ENCODE measurements around the gene FSHR. TPM values are rescaled to one million over a fixed set of nuclear protein-coding genes. Genes with fewer than 3 reads are reported as not detected.

The FSHR gene
- total and polyA plus RNA-seq, 2 of the 8 experiments (the other 6 are each of a cell fraction or from before 2014, with no cell fraction given), result not detected

GRCh38 chr2:48968011-48968410 is 186.3 kb downstream of the FSHR start:
- ChIA-PET POLR2A (ENCODE audit: partially characterized antibody) (no interaction called here), CTCF (ENCODE audit: partially characterized antibody) (interaction anchor here (0.5 to 1.0 kb wide), 3 partner anchors 22 to 379 kb away, joined by 3 read pairs; no protein-coding TSS in a partner anchor)
- Histone ChIP-seq H3K27me3 (replicated peaks in 1 of 4; ENCODE audit: control insufficient read depth in 3 of 4, extremely low read depth in 1 of 4, insufficient read depth in 3 of 4, low read length in 3 of 4) (no peaks in the 10 kb centered on the region), H2AFZ (ENCODE audit: low read length) (no peak overlapping the region), H2AK5ac (ENCODE audit: low read depth, low read length) (no peak overlapping the region), H3K56ac (replicated peaks; ENCODE audit: insufficient read length, low read depth, low read length) (no peak overlapping the region), H4K5ac (ENCODE audit: insufficient read length, low read depth, low read length) (no peak overlapping the region), H3K79me2 (ENCODE audit: control insufficient read depth in 1 of 2, insufficient read depth in 2 of 2, low read length in 2 of 2) (no peaks in the 10 kb centered on the region), H2BK12ac (ENCODE audit: low read depth, low read length) (no peak overlapping the region), H3K79me1 (ENCODE audit: low read depth, low read length) (no peaks in the 10 kb centered on the region), H3K4ac (replicated peaks; ENCODE audit: insufficient read length, low read depth, low read length) (no peak overlapping the region), H3K4me1 (replicated peaks in 1 of 4; ENCODE audit: control insufficient read depth in 3 of 4, insufficient read depth in 4 of 4, low read length in 3 of 4) (peaks cover 0 to 4% (median 0%) of the 10 kb centered on the region in 4 experiments; a peak in 1 of 7 replicates), H3K18ac (ENCODE audit: extremely low read depth, low read length) (no peak overlapping the region), H3K4me3 (ENCODE audit: extremely low read depth in 1 of 4, insufficient read depth in 2 of 4, low read depth in 3 of 4, low read length in 4 of 4) (no peak overlapping the region), H3K14ac (ENCODE audit: insufficient read length) (no peak overlapping the region), H2BK20ac (ENCODE audit: low read length) (no peak overlapping the region), H3K23ac (ENCODE audit: insufficient read length) (no peak overlapping the region), H4K8ac (ENCODE audit: extremely low read depth, insufficient read depth, low read length) (no peak overlapping the region), H3K27ac (ENCODE audit: low read depth, low read length) (no peak overlapping the region), H2BK15ac (ENCODE audit: low read length) (no peak overlapping the region), H2BK5ac (ENCODE audit: low read depth, low read length) (no peak overlapping the region), H3K23me2 (ENCODE audit: low read depth, low read length) (no peaks in the 10 kb centered on the region), H3K9me3 (ENCODE audit: insufficient read depth in 2 of 2, low read depth in 1 of 2, low read length in 1 of 2) (no peaks in the 10 kb centered on the region), H4K91ac (replicated peaks; ENCODE audit: insufficient read length, low read length) (no peak overlapping the region), H3K9ac (replicated peaks in 1 of 4; ENCODE audit: extremely low read depth in 1 of 4, low read depth in 3 of 4, low read length in 3 of 4) (no peak overlapping the region), H4K20me1 (replicated peaks in 1 of 2; ENCODE audit: control insufficient read depth in 1 of 2, insufficient read depth in 2 of 2, low read length in 2 of 2) (no peaks in the 10 kb centered on the region), H3K4me2 (ENCODE audit: insufficient read depth in 1 of 2, low read depth in 2 of 2, low read length in 2 of 2) (no peak overlapping the region), H3K36me3 (ENCODE audit: control insufficient read depth in 2 of 4, insufficient read depth in 4 of 4, low read length in 3 of 4) (no peaks in the 10 kb centered on the region), H2BK120ac (replicated peaks; ENCODE audit: low read depth, low read length) (no peak overlapping the region)
- 93% methylated on average over 4 of the region's 4 CpGs; no CpG with 5 or more reads in 1 of the 2 experiments for WGBS, 2 experiments (ENCODE audit: extremely low coverage in 1 of 2, insufficient coverage in 1 of 2, insufficient read length in 1 of 2, insufficient replicate concordance in 2 of 2, low coverage in 1 of 2, low lambda C conversion rate in 2 of 2, missing lambda C conversion rate in 1 of 2)
- DNase-seq (ENCODE audit: low read depth in 1 of 2, low spot score in 2 of 2) (no peak), FAIRE-seq (no peak)
- TF ChIP-seq FOSL1 (IDR thresholded peaks at IDR 0.05; ENCODE audit: insufficient read depth, low read depth, low read length) (no peak), CHD2 (IDR thresholded peaks at IDR 0.05; ENCODE audit: low read length) (no peak), ZNF274 (IDR thresholded peaks at IDR 0.05; ENCODE audit: borderline replicate concordance, extremely low read depth, low read length) (no peak), SAP30 (IDR thresholded peaks at IDR 0.05; ENCODE audit: insufficient read depth, insufficient replicate concordance, low read length) (no peak), CTBP2 (IDR thresholded peaks at IDR 0.05; ENCODE audit: borderline replicate concordance, insufficient read depth, insufficient read length, low read length) (no peak), SUZ12 (IDR thresholded peaks at IDR 0.05; ENCODE audit: low read length) (no peak), HDAC2 (IDR thresholded peaks at IDR 0.05; ENCODE audit: borderline replicate concordance in 1 of 2, low read depth in 2 of 2, low read length in 2 of 2) (no peak), EP300 (IDR thresholded peaks at IDR 0.05; ENCODE audit: borderline replicate concordance in 1 of 2, low read depth in 2 of 2, low read length in 2 of 2) (no peak), YY1 (IDR thresholded peaks at IDR 0.05; ENCODE audit: low read depth, low read length) (no peak), BCL11A (IDR thresholded peaks at IDR 0.05; ENCODE audit: low read depth in 2 of 2, low read length in 2 of 2) (no peak), JUN (IDR thresholded peaks at IDR 0.05; ENCODE audit: low read depth, low read length) (no peak), MAFK (IDR thresholded peaks at IDR 0.05; ENCODE audit: low read depth, low read length) (no peak), USF2 (IDR thresholded peaks at IDR 0.05; ENCODE audit: low read length) (no peak)
